Measurements from ENCODE around the gene ZMYND8.

ZMYND8 gene

GRCh38 chr20:47276851-47277534 is 79.5 kb downstream of the ZMYND8 start:
- peaks cover 22 to 55% of the 10 kb centered on the region in 2 donors for H3K36me3 ChIP-seq (ENCODE audit: control insufficient read depth in 1 of 2, insufficient read depth in 2 of 2, low read length in 2 of 2)
- H3K4me3 ChIP-seq (ENCODE audit: low read depth in 1 of 2, low read length in 2 of 2), result no peak overlapping the region
- H3K4me1 ChIP-seq (ENCODE audit: control insufficient read depth in 1 of 2, insufficient read depth in 2 of 2, low read length in 2 of 2), result peaks cover 0 to 4% of the 10 kb centered on the region in 2 donors
- no peak overlapping the region for H3K9ac ChIP-seq (ENCODE audit: low read depth in 1 of 2, low read length in 2 of 2)
- H3K9me3 ChIP-seq (ENCODE audit: control insufficient read depth in 1 of 2, low read length in 2 of 2), result no peaks in the 10 kb centered on the region
- H3K27me3 ChIP-seq (ENCODE audit: control insufficient read depth in 1 of 2, insufficient read depth in 2 of 2, low read length in 2 of 2), result no peaks in the 10 kb centered on the region
- no peak overlapping the region for H3K27ac ChIP-seq (ENCODE audit: low read depth, low read length)

- H3K27me3 ChIP-seq (ENCODE audit: control insufficient read depth in 1 of 2, insufficient read depth in 2 of 2, low read length in 2 of 2), result no peaks in the 10 kb centered on the region
- H3K9me3 ChIP-seq (ENCODE audit: control insufficient read depth in 1 of 2, low read length in 2 of 2), result no peaks in the 10 kb centered on the region
- H3K36me3 ChIP-seq (ENCODE audit: control insufficient read depth in 1 of 2, insufficient read depth in 2 of 2, low read length in 2 of 2), result peaks cover 21 to 51% of the 10 kb centered on the region in 2 donors
- peak overlapping the region; percentile 1 for H3K27ac ChIP-seq (ENCODE audit: low read depth, low read length)
- peaks cover 0 to 4% of the 10 kb centered on the region in 2 donors for H3K4me1 ChIP-seq (ENCODE audit: control insufficient read depth in 1 of 2, insufficient read depth in 2 of 2, low read length in 2 of 2)
- no peak overlapping the region for H3K9ac ChIP-seq (ENCODE audit: low read depth in 1 of 2, low read length in 2 of 2)
- H3K4me3 ChIP-seq (ENCODE audit: low read depth in 1 of 2, low read length in 2 of 2), result no peak overlapping the region
Observed at GRCh38 chr20:47276251-47276650, 80.2 kb downstream of the ZMYND8 start.

- Histone ChIP-seq H3K9ac (ENCODE audit: low read depth in 1 of 2, low read length in 2 of 2) (no peak overlapping the region), H3K4me3 (ENCODE audit: low read depth in 1 of 2, low read length in 2 of 2) (no peak overlapping the region), H3K9me3 (ENCODE audit: control insufficient read depth in 1 of 2, low read length in 2 of 2) (no peaks in the 10 kb centered on the region), H3K27me3 (ENCODE audit: control insufficient read depth in 1 of 2, insufficient read depth in 2 of 2, low read length in 2 of 2) (no peaks in the 10 kb centered on the region), H3K27ac (ENCODE audit: low read depth, low read length) (no peak overlapping the region), H3K36me3 (ENCODE audit: control insufficient read depth in 1 of 2, insufficient read depth in 2 of 2, low read length in 2 of 2) (peaks cover 24 to 46% of the 10 kb centered on the region in 2 donors), H3K4me1 (ENCODE audit: control insufficient read depth in 1 of 2, insufficient read depth in 2 of 2, low read length in 2 of 2) (peaks cover 0 to 4% of the 10 kb centered on the region in 2 donors)
Observed at GRCh38 chr20:47275548-47275947, 81.0 kb downstream of the ZMYND8 start.

GRCh38 chr20:47274401-47275108 is 81.9 kb downstream of the ZMYND8 start:
- peaks cover 0 to 4% of the 10 kb centered on the region in 2 donors for H3K4me1 ChIP-seq (ENCODE audit: control insufficient read depth in 1 of 2, insufficient read depth in 2 of 2, low read length in 2 of 2)
- no peak overlapping the region for H3K4me3 ChIP-seq (ENCODE audit: low read depth in 1 of 2, low read length in 2 of 2)
- peak overlapping the region; percentile 53 for H3K27ac ChIP-seq (ENCODE audit: low read depth, low read length)
- H3K9ac ChIP-seq (ENCODE audit: low read depth in 1 of 2, low read length in 2 of 2), result no peak overlapping the region
- no peaks in the 10 kb centered on the region for H3K9me3 ChIP-seq (ENCODE audit: control insufficient read depth in 1 of 2, low read length in 2 of 2)
- H3K27me3 ChIP-seq (ENCODE audit: control insufficient read depth in 1 of 2, insufficient read depth in 2 of 2, low read length in 2 of 2), result no peaks in the 10 kb centered on the region
- H3K36me3 ChIP-seq (ENCODE audit: control insufficient read depth in 1 of 2, insufficient read depth in 2 of 2, low read length in 2 of 2), result peaks cover 18 to 42% of the 10 kb centered on the region in 2 donors

- H3K4me3 ChIP-seq (ENCODE audit: low read depth in 1 of 2, low read length in 2 of 2), result no peak overlapping the region
- no peaks in the 10 kb centered on the region for H3K9me3 ChIP-seq (ENCODE audit: control insufficient read depth in 1 of 2, low read length in 2 of 2)
- no peak overlapping the region for H3K27ac ChIP-seq (ENCODE audit: low read depth, low read length)
- H3K27me3 ChIP-seq (ENCODE audit: control insufficient read depth in 1 of 2, insufficient read depth in 2 of 2, low read length in 2 of 2), result no peaks in the 10 kb centered on the region
- H3K4me1 ChIP-seq (ENCODE audit: control insufficient read depth in 1 of 2, insufficient read depth in 2 of 2, low read length in 2 of 2), result peaks cover 0 to 4% of the 10 kb centered on the region in 2 donors
- H3K9ac ChIP-seq (ENCODE audit: low read depth in 1 of 2, low read length in 2 of 2), result no peak overlapping the region
- peaks cover 18 to 38% of the 10 kb centered on the region in 2 donors for H3K36me3 ChIP-seq (ENCODE audit: control insufficient read depth in 1 of 2, insufficient read depth in 2 of 2, low read length in 2 of 2)
Observed at GRCh38 chr20:47273591-47274235, 82.8 kb downstream of the ZMYND8 start.

GRCh38 chr20:47272893-47273590 is 83.5 kb downstream of the ZMYND8 start:
- H3K4me3 ChIP-seq (ENCODE audit: low read depth in 1 of 2, low read length in 2 of 2), result no peak overlapping the region
- no peak overlapping the region for H3K27ac ChIP-seq (ENCODE audit: low read depth, low read length)
- peaks cover 15 to 33% of the 10 kb centered on the region in 2 donors for H3K36me3 ChIP-seq (ENCODE audit: control insufficient read depth in 1 of 2, insufficient read depth in 2 of 2, low read length in 2 of 2)
- no peak overlapping the region for H3K9ac ChIP-seq (ENCODE audit: low read depth in 1 of 2, low read length in 2 of 2)
- H3K4me1 ChIP-seq (ENCODE audit: control insufficient read depth in 1 of 2, insufficient read depth in 2 of 2, low read length in 2 of 2), result peaks cover 0 to 4% of the 10 kb centered on the region in 2 donors
- no peaks in the 10 kb centered on the region for H3K27me3 ChIP-seq (ENCODE audit: control insufficient read depth in 1 of 2, insufficient read depth in 2 of 2, low read length in 2 of 2)
- no peaks in the 10 kb centered on the region for H3K9me3 ChIP-seq (ENCODE audit: control insufficient read depth in 1 of 2, low read length in 2 of 2)

GRCh38 chr20:47271046-47271615 is 85.4 kb downstream of the ZMYND8 start:
- H3K9me3 ChIP-seq (ENCODE audit: control insufficient read depth in 1 of 2, low read length in 2 of 2), result no peaks in the 10 kb centered on the region
- no peak overlapping the region for H3K4me3 ChIP-seq (ENCODE audit: low read depth in 1 of 2, low read length in 2 of 2)
- no peaks in the 10 kb centered on the region for H3K27me3 ChIP-seq (ENCODE audit: control insufficient read depth in 1 of 2, insufficient read depth in 2 of 2, low read length in 2 of 2)
- H3K9ac ChIP-seq (ENCODE audit: low read depth in 1 of 2, low read length in 2 of 2), result no peak overlapping the region
- H3K4me1 ChIP-seq (ENCODE audit: control insufficient read depth in 1 of 2, insufficient read depth in 2 of 2, low read length in 2 of 2), result no peaks in the 10 kb centered on the region
- H3K36me3 ChIP-seq (ENCODE audit: control insufficient read depth in 1 of 2, insufficient read depth in 2 of 2, low read length in 2 of 2), result peaks cover 10 to 30% of the 10 kb centered on the region in 2 donors
- H3K27ac ChIP-seq (ENCODE audit: low read depth, low read length), result no peak overlapping the region

GRCh38 chr20:47269309-47270165 is 87.0 kb downstream of the ZMYND8 start:
- Histone ChIP-seq H3K27ac (ENCODE audit: low read depth, low read length) (no peak overlapping the region), H3K27me3 (ENCODE audit: control insufficient read depth in 1 of 2, insufficient read depth in 2 of 2, low read length in 2 of 2) (no peaks in the 10 kb centered on the region), H3K4me3 (ENCODE audit: low read depth in 1 of 2, low read length in 2 of 2) (no peak overlapping the region), H3K4me1 (ENCODE audit: control insufficient read depth in 1 of 2, insufficient read depth in 2 of 2, low read length in 2 of 2) (no peaks in the 10 kb centered on the region), H3K9ac (ENCODE audit: low read depth in 1 of 2, low read length in 2 of 2) (no peak overlapping the region), H3K9me3 (ENCODE audit: control insufficient read depth in 1 of 2, low read length in 2 of 2) (no peaks in the 10 kb centered on the region), H3K36me3 (ENCODE audit: control insufficient read depth in 1 of 2, insufficient read depth in 2 of 2, low read length in 2 of 2) (peaks cover 7 to 26% of the 10 kb centered on the region in 2 donors)

- H3K27ac ChIP-seq (ENCODE audit: low read depth, low read length), result no peak overlapping the region
Observed at GRCh38 chr20:47267621-47268020, 88.9 kb downstream of the ZMYND8 start.

More at GRCh38 chr20:47267621-47268020, 88.9 kb downstream of the ZMYND8 start:
- no peak overlapping the region for H3K9ac ChIP-seq (ENCODE audit: low read depth in 1 of 2, low read length in 2 of 2)
- no peak overlapping the region for H3K4me3 ChIP-seq (ENCODE audit: low read depth in 1 of 2, low read length in 2 of 2)
- H3K27me3 ChIP-seq (ENCODE audit: control insufficient read depth in 1 of 2, insufficient read depth in 2 of 2, low read length in 2 of 2), result no peaks in the 10 kb centered on the region
- H3K4me1 ChIP-seq (ENCODE audit: control insufficient read depth in 1 of 2, insufficient read depth in 2 of 2, low read length in 2 of 2), result peaks cover 0 to 7% of the 10 kb centered on the region in 2 donors
- peaks cover 16 to 39% of the 10 kb centered on the region in 2 donors for H3K36me3 ChIP-seq (ENCODE audit: control insufficient read depth in 1 of 2, insufficient read depth in 2 of 2, low read length in 2 of 2)
- no peaks in the 10 kb centered on the region for H3K9me3 ChIP-seq (ENCODE audit: control insufficient read depth in 1 of 2, low read length in 2 of 2)
